ENCODE results near the gene PLEKHB2. TPM values are rescaled to one million over a fixed set of nuclear protein-coding genes. Genes with fewer than 3 reads are reported as not detected.

The PLEKHB2 gene
- total RNA-seq, 1 experiment from 2014 or later: 55.9 TPM

DNA sequence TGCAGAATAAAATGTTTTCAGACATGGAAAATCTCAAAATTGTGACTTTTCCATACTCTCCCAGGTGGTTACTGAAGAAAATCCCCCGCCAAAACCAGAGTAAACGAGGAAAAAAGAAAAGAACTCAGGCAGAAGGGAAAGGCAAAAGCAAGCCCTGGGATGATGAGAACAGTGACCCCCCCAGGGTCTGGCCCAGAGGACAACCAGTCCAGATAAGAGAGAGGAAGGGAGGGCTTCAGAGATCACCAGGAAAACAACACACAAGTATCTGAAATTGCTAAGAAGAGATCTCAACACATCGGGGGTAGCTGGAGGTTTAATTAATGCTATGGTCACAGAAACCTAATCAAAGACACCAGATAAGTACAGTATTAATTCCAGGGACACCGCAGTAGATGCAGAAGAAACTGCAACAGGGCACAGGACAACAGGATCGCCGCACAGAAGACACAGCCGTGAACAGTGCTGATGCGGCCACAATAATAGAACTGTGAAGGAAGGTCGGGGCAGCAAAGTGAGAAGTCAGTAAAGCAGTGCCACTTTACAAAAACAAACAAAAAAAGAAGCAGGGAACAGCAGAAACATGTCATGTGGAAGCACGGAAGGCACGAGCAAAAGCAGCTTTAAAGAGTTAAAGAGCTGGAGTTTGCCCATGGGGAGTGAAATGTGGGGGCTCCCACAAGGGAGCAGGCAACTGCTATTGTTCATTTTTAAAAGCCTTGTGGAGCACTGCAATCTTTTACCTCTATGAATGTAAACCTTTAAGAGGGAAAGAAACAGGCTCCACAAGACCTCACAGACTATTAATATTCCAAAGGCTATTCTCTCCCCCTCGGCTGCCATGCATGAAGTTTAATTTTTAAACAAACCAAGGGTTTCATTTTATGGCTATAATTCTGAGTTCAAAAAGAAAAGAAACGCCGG, 40.3 kb upstream of the PLEKHB2 start:
- H3K27ac Mint-ChIP-seq: peak overlapping the region in 2 of 3 experiments; percentile 13 to 59; a peak in 5 of 7 replicates
- no CpG with 5 or more reads among the region's 14 CpGs for WGBS (ENCODE audit: extremely low coverage, insufficient read length, low lambda C conversion rate)
- H3K23ac ChIP-seq (ENCODE audit: insufficient read length, low read depth, low read length): no peak overlapping the region

More for the DNA sequence above, 40.3 kb upstream of the PLEKHB2 start:
- Mint-ChIP-seq H3K36me3 (ENCODE audit: insufficient read depth in 1 of 3, low read depth in 3 of 3) (peaks cover 29 to 80% (median 67%) of the 10 kb centered on the region in 3 experiments), H3K4me3 (no peak overlapping the region), H3K9me3 (no peaks in the 10 kb centered on the region), H3K27me3 (ENCODE audit: low read depth) (no peaks in the 10 kb centered on the region), H3K4me1 (peaks cover 10% of the 10 kb centered on the region in 2 experiments; a peak in 3 of 4 replicates)
- TF ChIP-seq, protein P1, sequence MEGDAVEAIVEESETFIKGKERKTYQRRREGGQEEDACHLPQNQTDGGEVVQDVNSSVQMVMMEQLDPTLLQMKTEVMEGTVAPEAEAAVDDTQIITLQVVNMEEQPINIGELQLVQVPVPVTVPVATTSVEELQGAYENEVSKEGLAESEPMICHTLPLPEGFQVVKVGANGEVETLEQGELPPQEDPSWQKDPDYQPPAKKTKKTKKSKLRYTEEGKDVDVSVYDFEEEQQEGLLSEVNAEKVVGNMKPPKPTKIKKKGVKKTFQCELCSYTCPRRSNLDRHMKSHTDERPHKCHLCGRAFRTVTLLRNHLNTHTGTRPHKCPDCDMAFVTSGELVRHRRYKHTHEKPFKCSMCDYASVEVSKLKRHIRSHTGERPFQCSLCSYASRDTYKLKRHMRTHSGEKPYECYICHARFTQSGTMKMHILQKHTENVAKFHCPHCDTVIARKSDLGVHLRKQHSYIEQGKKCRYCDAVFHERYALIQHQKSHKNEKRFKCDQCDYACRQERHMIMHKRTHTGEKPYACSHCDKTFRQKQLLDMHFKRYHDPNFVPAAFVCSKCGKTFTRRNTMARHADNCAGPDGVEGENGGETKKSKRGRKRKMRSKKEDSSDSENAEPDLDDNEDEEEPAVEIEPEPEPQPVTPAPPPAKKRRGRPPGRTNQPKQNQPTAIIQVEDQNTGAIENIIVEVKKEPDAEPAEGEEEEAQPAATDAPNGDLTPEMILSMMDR (conservative IDR thresholded peaks at IDR 0.05): no peak
- H2BK20ac ChIP-seq (ENCODE audit: low read depth, low read length, poor library complexity, severe bottlenecking): no peak overlapping the region
- H2AK5ac ChIP-seq (ENCODE audit: insufficient read length, low read length): no peak overlapping the region
- no peak overlapping the region for H2BK12ac ChIP-seq (ENCODE audit: insufficient read length, low read depth, low read length)
- H3K23me2 ChIP-seq (ENCODE audit: insufficient read length, low read depth, low read length, poor library complexity, severe bottlenecking): no peaks in the 10 kb centered on the region
- H3K79me1 ChIP-seq (ENCODE audit: insufficient read depth, low read depth, low read length, poor library complexity, severe bottlenecking): peaks cover 10% of the 10 kb centered on the region
- no peak overlapping the region for H4K8ac ChIP-seq (replicated peaks; ENCODE audit: insufficient read length, low read depth, low read length)
- no peak overlapping the region for H3K56ac ChIP-seq (ENCODE audit: insufficient read length, low read depth, low read length)
- no peaks in the 10 kb centered on the region for H3K9me3 ChIP-seq (ENCODE audit: control insufficient read depth, low read depth, low read length)
- H4K20me1 ChIP-seq (ENCODE audit: control insufficient read depth, insufficient read depth, insufficient read length): no peaks in the 10 kb centered on the region
- H4K91ac ChIP-seq (ENCODE audit: insufficient read length, low read depth, low read length): no peak overlapping the region
- no peaks in the 10 kb centered on the region for H3K27me3 ChIP-seq (ENCODE audit: insufficient read depth, low read length)
- no peak overlapping the region for H2BK120ac ChIP-seq (ENCODE audit: low read depth, low read length, poor library complexity, severe bottlenecking)
- H4K5ac ChIP-seq (ENCODE audit: insufficient read length, low read depth, low read length): no peak overlapping the region
- H2AFZ ChIP-seq (ENCODE audit: low read length): no peak overlapping the region
- no peak overlapping the region for H2BK5ac ChIP-seq (ENCODE audit: insufficient read length, low read length)
- H2BK15ac ChIP-seq (ENCODE audit: low read depth, low read length): no peak overlapping the region
- no peak overlapping the region for H3K27ac ChIP-seq (ENCODE audit: insufficient read length, low read depth, low read length)
- no peak overlapping the region for H3K18ac ChIP-seq (ENCODE audit: insufficient read length, low read depth, low read length)
- H3K4me2 ChIP-seq (ENCODE audit: insufficient read depth, insufficient read length, low read length): no peak overlapping the region
- H3K4me1 ChIP-seq (ENCODE audit: insufficient read depth, low read length): no peaks in the 10 kb centered on the region
- DNase-seq: no peak
- H3K14ac ChIP-seq (ENCODE audit: insufficient read depth, low read length): no peak overlapping the region
- no peak overlapping the region for H3T11ph ChIP-seq (ENCODE audit: low read length)
- H3K9ac ChIP-seq (ENCODE audit: extremely low read depth, insufficient read length, low read length): no peak overlapping the region
- peaks cover 35% of the 10 kb centered on the region; the same call in 1 of the 2 replicates for H3K79me2 ChIP-seq (ENCODE audit: insufficient read depth, low read length)
- no peak overlapping the region for H3K4ac ChIP-seq (ENCODE audit: low read depth, low read length)
